Measurements from ENCODE around the gene TEKT2. TPM values are rescaled to one million over a fixed set of nuclear protein-coding genes. Genes with fewer than 3 reads are reported as not detected.

Gene TEKT2
- total and polyA plus RNA-seq, 2 of the 8 experiments (the other 6 are each of a cell fraction or from before 2014, with no cell fraction given): 1.6 to 1.7 TPM

DNA sequence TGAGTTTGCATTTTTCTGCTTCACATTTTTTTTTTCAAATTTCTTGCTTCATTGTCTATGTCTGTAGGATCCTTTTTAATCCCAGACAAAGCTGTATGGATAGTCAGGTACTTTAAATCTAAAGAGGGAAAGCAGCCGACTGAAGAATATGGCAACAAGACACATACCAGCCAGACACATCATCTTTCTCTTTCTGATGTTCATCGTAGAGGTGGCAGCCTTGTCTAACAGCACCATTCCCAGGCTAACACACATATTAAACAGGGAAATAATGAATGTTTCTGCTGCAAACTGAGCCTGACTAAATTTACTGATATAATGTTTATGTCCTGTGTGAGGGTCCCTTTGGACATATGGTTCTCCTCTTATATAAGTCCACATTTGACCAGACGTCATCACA, 3.7 kb upstream of the TEKT2 start:
- WGBS, 2 experiments (ENCODE audit: extremely low coverage in 1 of 2, insufficient coverage in 1 of 2, insufficient read length in 1 of 2, insufficient replicate concordance in 2 of 2, low coverage in 1 of 2, low lambda C conversion rate in 2 of 2, missing lambda C conversion rate in 1 of 2): 89% methylated on average over 3 of the region's 3 CpGs; no CpG with 5 or more reads in 1 of the 2 experiments
- H3K79me2 ChIP-seq (ENCODE audit: control insufficient read depth in 1 of 2, insufficient read depth in 2 of 2, low read length in 2 of 2): no peaks in the 10 kb centered on the region
- CTCF ChIA-PET (ENCODE audit: partially characterized antibody): no interaction called here
- H2AFZ ChIP-seq (ENCODE audit: low read length): no peak overlapping the region
- H3K4ac ChIP-seq (replicated peaks; ENCODE audit: insufficient read length, low read depth, low read length): no peak overlapping the region
- FAIRE-seq (no peak), DNase-seq (ENCODE audit: low read depth in 1 of 2, low spot score in 2 of 2) (no peak)
- H3K79me1 ChIP-seq (ENCODE audit: low read depth, low read length): no peaks in the 10 kb centered on the region
- H3K36me3 ChIP-seq (ENCODE audit: control insufficient read depth in 2 of 4, insufficient read depth in 4 of 4, low read length in 3 of 4): no peaks in the 10 kb centered on the region
- no peak overlapping the region for H3K9ac ChIP-seq (replicated peaks in 1 of 4; ENCODE audit: extremely low read depth in 1 of 4, low read depth in 3 of 4, low read length in 3 of 4)
- no peak overlapping the region for H2BK20ac ChIP-seq (ENCODE audit: low read length)
- no peak overlapping the region for H2AK5ac ChIP-seq (ENCODE audit: low read depth, low read length)
- peaks cover 0 to 3% (median 0%) of the 10 kb centered on the region in 4 experiments; a peak in 2 of 7 replicates for H3K27me3 ChIP-seq (replicated peaks in 1 of 4; ENCODE audit: control insufficient read depth in 3 of 4, extremely low read depth in 1 of 4, insufficient read depth in 3 of 4, low read length in 3 of 4)
- H2BK12ac ChIP-seq (ENCODE audit: low read depth, low read length): no peak overlapping the region
- no peak overlapping the region for H3K23ac ChIP-seq (ENCODE audit: insufficient read length)
- no peak overlapping the region for H4K91ac ChIP-seq (replicated peaks; ENCODE audit: insufficient read length, low read length)
- no peak overlapping the region for H2BK5ac ChIP-seq (ENCODE audit: low read depth, low read length)
- POLR2A ChIA-PET (ENCODE audit: partially characterized antibody): no interaction called here
- no peak overlapping the region for H2BK120ac ChIP-seq (replicated peaks; ENCODE audit: low read depth, low read length)
- no peaks in the 10 kb centered on the region for H3K9me3 ChIP-seq (ENCODE audit: insufficient read depth in 2 of 2, low read depth in 1 of 2, low read length in 1 of 2)
- no peaks in the 10 kb centered on the region for H4K20me1 ChIP-seq (replicated peaks in 1 of 2; ENCODE audit: control insufficient read depth in 1 of 2, insufficient read depth in 2 of 2, low read length in 2 of 2)
- H3K56ac ChIP-seq (replicated peaks; ENCODE audit: insufficient read length, low read depth, low read length): no peak overlapping the region
- H3K4me2 ChIP-seq (ENCODE audit: insufficient read depth in 1 of 2, low read depth in 2 of 2, low read length in 2 of 2): no peak overlapping the region
- H3K4me3 ChIP-seq (ENCODE audit: extremely low read depth in 1 of 4, insufficient read depth in 2 of 4, low read depth in 3 of 4, low read length in 4 of 4): no peak overlapping the region
- peaks cover 0 to 6% (median 3%) of the 10 kb centered on the region in 4 experiments; a peak in 2 of 7 replicates for H3K4me1 ChIP-seq (replicated peaks in 1 of 4; ENCODE audit: control insufficient read depth in 3 of 4, insufficient read depth in 4 of 4, low read length in 3 of 4)
- H3K23me2 ChIP-seq (ENCODE audit: low read depth, low read length): peaks cover 6% of the 10 kb centered on the region; the same call in 1 of the 2 replicates
- H3K27ac ChIP-seq (ENCODE audit: low read depth, low read length): no peak overlapping the region
- no peak overlapping the region for H2BK15ac ChIP-seq (ENCODE audit: low read length)
- H3K14ac ChIP-seq (ENCODE audit: insufficient read length): no peak overlapping the region
- H3K18ac ChIP-seq (ENCODE audit: extremely low read depth, low read length): no peak overlapping the region
- H4K8ac ChIP-seq (ENCODE audit: extremely low read depth, insufficient read depth, low read length): no peak overlapping the region
- no peak overlapping the region for H4K5ac ChIP-seq (ENCODE audit: insufficient read length, low read depth, low read length)
- no peak for TF ChIP-seq BRCA1 (IDR thresholded peaks at IDR 0.05; ENCODE audit: low read depth, low read length)
- TF ChIP-seq SP1 (IDR thresholded peaks at IDR 0.05; ENCODE audit: low read depth, low read length): no peak
- no peak for TF ChIP-seq CBX8 (IDR thresholded peaks at IDR 0.05; ENCODE audit: borderline replicate concordance, low read depth, low read length)
- TF ChIP-seq KDM5A (IDR thresholded peaks at IDR 0.05; ENCODE audit: low read length): no peak
- TF ChIP-seq GABPA (IDR thresholded peaks at IDR 0.05; ENCODE audit: borderline replicate concordance, insufficient read depth, low read length): no peak
- no peak for TF ChIP-seq HDAC6 (IDR thresholded peaks at IDR 0.05; ENCODE audit: low read depth, low read length)
- no peak for TF ChIP-seq SP2 (IDR thresholded peaks at IDR 0.05; ENCODE audit: low read length)
- TF ChIP-seq GTF2F1 (IDR thresholded peaks at IDR 0.05; ENCODE audit: borderline replicate concordance, low read depth, low read length): no peak
- TF ChIP-seq POLR2AphosphoS5 (IDR thresholded peaks at IDR 0.05; ENCODE audit: low read depth, low read length): no peak
- no peak for TF ChIP-seq EGR1 (IDR thresholded peaks at IDR 0.05; ENCODE audit: borderline replicate concordance, low read depth, low read length)
- TF ChIP-seq TAF1 (IDR thresholded peaks at IDR 0.05; ENCODE audit: low read depth, low read length): no peak
- TF ChIP-seq SAP30 (IDR thresholded peaks at IDR 0.05; ENCODE audit: insufficient read depth, insufficient replicate concordance, low read length): no peak
- no peak for TF ChIP-seq ASH2L (IDR thresholded peaks at IDR 0.05; ENCODE audit: low read length)
- TF ChIP-seq, protein P1, sequence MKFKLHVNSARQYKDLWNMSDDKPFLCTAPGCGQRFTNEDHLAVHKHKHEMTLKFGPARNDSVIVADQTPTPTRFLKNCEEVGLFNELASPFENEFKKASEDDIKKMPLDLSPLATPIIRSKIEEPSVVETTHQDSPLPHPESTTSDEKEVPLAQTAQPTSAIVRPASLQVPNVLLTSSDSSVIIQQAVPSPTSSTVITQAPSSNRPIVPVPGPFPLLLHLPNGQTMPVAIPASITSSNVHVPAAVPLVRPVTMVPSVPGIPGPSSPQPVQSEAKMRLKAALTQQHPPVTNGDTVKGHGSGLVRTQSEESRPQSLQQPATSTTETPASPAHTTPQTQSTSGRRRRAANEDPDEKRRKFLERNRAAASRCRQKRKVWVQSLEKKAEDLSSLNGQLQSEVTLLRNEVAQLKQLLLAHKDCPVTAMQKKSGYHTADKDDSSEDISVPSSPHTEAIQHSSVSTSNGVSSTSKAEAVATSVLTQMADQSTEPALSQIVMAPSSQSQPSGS (IDR thresholded peaks at IDR 0.05; ENCODE audit: low read length): no peak
